SH-SY5Y (cell line): Measurements from ENCODE around the gene HELZ2.

Experiments
- GATA2 ChIP-seq: IDR thresholded peaks from 2 replicates; pipeline ENCODE4 v1.6.1; 2011; ENCODE audit warnings: mild to moderate bottlenecking, low read depth, low read length
- GATA3 ChIP-seq: IDR thresholded peaks from 2 replicates; pipeline ENCODE4 v1.6.1; 2011; ENCODE audit warnings: low read depth, mild to moderate bottlenecking, low read length, moderate library complexity

- no peak for TF ChIP-seq GATA2
- TF ChIP-seq GATA3 = no peak
Observed at GRCh38 chr20:63545814-63546213, 28.2 kb downstream of the HELZ2 start.
